SK-N-SH treated with all-trans-retinoic acid at 6 μM for 48 hours (cell line): Measurements from ENCODE around the gene JHY.

Experiments
- ATAC-seq: fragments of 200-7000 bp; cut with Tn5 transposase; 3 replicates; pipeline ENCODE4 v1.9.1; 2020; ENCODE audit warnings: mild to moderate bottlenecking, moderate library complexity
- ARNTL ChIP-seq: fragments of 450-650 bp; formaldehyde crosslinking; IDR thresholded peaks from 2 replicates; pipeline ENCODE4 v1.5.0; 2020; ENCODE audit warnings: low read depth, mild to moderate bottlenecking, moderate library complexity, borderline replicate concordance
- BACH2 ChIP-seq: fragments of 250-450 bp; sonication (Bioruptor Pico); IDR thresholded peaks from 2 replicates; pipeline ENCODE4 v1.9.0; 2021; ENCODE audit warnings: mild to moderate bottlenecking, borderline replicate concordance
- CSDC2 ChIP-seq: fragments of 250-450 bp; sonication (Bioruptor Pico); IDR thresholded peaks from 2 replicates; pipeline ENCODE4 v1.5.0; 2020; ENCODE audit warnings: mild to moderate bottlenecking, moderate library complexity
- ESRRG ChIP-seq: fragments of 250-450 bp; sonication (Bioruptor Pico); IDR thresholded peaks from 2 replicates; pipeline ENCODE4 v1.6.1; 2021; ENCODE audit warnings: mild to moderate bottlenecking
- GLIS3 ChIP-seq: fragments of 250-450 bp; sonication (Bioruptor Pico); IDR thresholded peaks from 2 replicates; pipeline ENCODE4 v1.5.0; 2020; ENCODE audit warnings: mild to moderate bottlenecking, moderate library complexity
- ISL1 ChIP-seq: fragments of 250-450 bp; sonication (Bioruptor Pico); IDR thresholded peaks from 2 replicates; pipeline ENCODE4 v2.1.2; 2022; ENCODE audit warnings: mild to moderate bottlenecking, moderate library complexity
- OSR1 ChIP-seq: fragments of 250-450 bp; sonication (Bioruptor Pico); IDR thresholded peaks from 2 replicates; pipeline ENCODE4 v1.8.0; 2022; ENCODE audit warnings: moderate library complexity, mild to moderate bottlenecking, inconsistent platforms
- PPARA ChIP-seq: fragments of 250-450 bp; sonication (Bioruptor Pico); IDR thresholded peaks from 2 replicates; pipeline ENCODE4 v1.5.0; 2020; ENCODE audit warnings: mild to moderate bottlenecking, borderline replicate concordance
- RARB ChIP-seq: fragments of 250-450 bp; sonication (Bioruptor Pico); IDR thresholded peaks from 2 replicates; pipeline ENCODE4 v1.8.0; 2021; ENCODE audit warnings: mild to moderate bottlenecking, moderate library complexity
- SNAI2 ChIP-seq: fragments of 250-450 bp; sonication (Bioruptor Pico); IDR thresholded peaks from 2 replicates; pipeline ENCODE4 v1.5.0; 2020; ENCODE audit warnings: mild to moderate bottlenecking, moderate library complexity
- TCF4 ChIP-seq: fragments of 250-450 bp; sonication (Bioruptor Pico); IDR thresholded peaks from 2 replicates; pipeline ENCODE4 v1.8.0; 2021; ENCODE audit warnings: mild to moderate bottlenecking, moderate library complexity, borderline replicate concordance
- TOX ChIP-seq: fragments of 250-450 bp; sonication (Bioruptor Pico); IDR thresholded peaks from 2 replicates; pipeline ENCODE4 v1.8.0; 2021; ENCODE audit warnings: mild to moderate bottlenecking, moderate library complexity, borderline replicate concordance
- ZC3H10 ChIP-seq: fragments of 250-450 bp; sonication (Bioruptor Pico); IDR thresholded peaks from 2 replicates; pipeline ENCODE4 v1.5.1; 2021; ENCODE audit warnings: mild to moderate bottlenecking, moderate library complexity
- ZFP3 ChIP-seq: fragments of 250-450 bp; sonication (Bioruptor Pico); IDR thresholded peaks from 2 replicates; pipeline ENCODE4 v1.5.0; 2020; ENCODE audit warnings: mild to moderate bottlenecking, moderate library complexity
- ZFP30 ChIP-seq: fragments of 450-650 bp; formaldehyde crosslinking; IDR thresholded peaks from 2 replicates; pipeline ENCODE4 v1.5.0; 2022; ENCODE audit warnings: mild to moderate bottlenecking, moderate library complexity
- ZNF70 ChIP-seq: fragments of 450-650 bp; formaldehyde crosslinking; IDR thresholded peaks from 2 replicates; pipeline ENCODE4 v1.5.0; 2020; ENCODE audit warnings: mild to moderate bottlenecking, moderate library complexity
- ZNF8 ChIP-seq: fragments of 450-650 bp; formaldehyde crosslinking; IDR thresholded peaks from 2 replicates; pipeline ENCODE4 v1.5.0; 2020; ENCODE audit warnings: mild to moderate bottlenecking, moderate library complexity
- TF ChIP-seq, protein P1 (sequence below): fragments of 250-450 bp; sonication (Bioruptor Pico); IDR thresholded peaks from 2 replicates; pipeline ENCODE4 v1.5.0; 2020; ENCODE audit warnings: mild to moderate bottlenecking, moderate library complexity
- TF ChIP-seq, protein P2 (sequence below): fragments of 250-450 bp; sonication (Bioruptor Pico); IDR thresholded peaks from 2 replicates; pipeline ENCODE4 v1.8.0; 2020; ENCODE audit warnings: mild to moderate bottlenecking, moderate library complexity, borderline replicate concordance
- TF ChIP-seq, protein P3 (sequence below): fragments of 250-450 bp; sonication (Bioruptor Pico); IDR thresholded peaks from 2 replicates; pipeline ENCODE4 v1.8.0; 2021; ENCODE audit warnings: low read depth, mild to moderate bottlenecking, moderate library complexity, borderline replicate concordance
- TF ChIP-seq, protein P4 (sequence below): fragments of 250-450 bp; sonication (Bioruptor Pico); IDR thresholded peaks from 2 replicates; pipeline ENCODE4 v1.5.1; 2021; ENCODE audit warnings: mild to moderate bottlenecking, moderate library complexity

The JHY gene

DNA sequence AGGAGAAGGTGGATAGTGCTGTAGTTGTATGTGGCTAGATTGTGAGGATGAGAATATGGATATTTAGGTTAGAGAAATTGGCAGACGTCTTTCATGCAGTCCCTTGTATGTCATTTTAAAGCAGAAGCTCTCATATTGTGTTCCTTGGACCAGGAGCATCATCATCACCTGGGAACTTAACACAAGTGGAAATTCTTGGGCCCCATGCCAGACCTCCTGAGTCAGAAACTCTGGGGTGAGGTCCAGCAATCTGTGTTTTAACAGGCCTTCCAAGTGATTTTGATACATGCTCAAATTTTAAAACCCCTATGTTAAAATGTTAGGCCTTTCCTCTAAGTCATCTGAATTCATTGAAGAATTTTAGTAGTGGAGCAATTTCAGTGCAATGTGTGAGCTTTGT, 34.8 kb downstream of the JHY start (continued):
- TF ChIP-seq, protein P1, sequence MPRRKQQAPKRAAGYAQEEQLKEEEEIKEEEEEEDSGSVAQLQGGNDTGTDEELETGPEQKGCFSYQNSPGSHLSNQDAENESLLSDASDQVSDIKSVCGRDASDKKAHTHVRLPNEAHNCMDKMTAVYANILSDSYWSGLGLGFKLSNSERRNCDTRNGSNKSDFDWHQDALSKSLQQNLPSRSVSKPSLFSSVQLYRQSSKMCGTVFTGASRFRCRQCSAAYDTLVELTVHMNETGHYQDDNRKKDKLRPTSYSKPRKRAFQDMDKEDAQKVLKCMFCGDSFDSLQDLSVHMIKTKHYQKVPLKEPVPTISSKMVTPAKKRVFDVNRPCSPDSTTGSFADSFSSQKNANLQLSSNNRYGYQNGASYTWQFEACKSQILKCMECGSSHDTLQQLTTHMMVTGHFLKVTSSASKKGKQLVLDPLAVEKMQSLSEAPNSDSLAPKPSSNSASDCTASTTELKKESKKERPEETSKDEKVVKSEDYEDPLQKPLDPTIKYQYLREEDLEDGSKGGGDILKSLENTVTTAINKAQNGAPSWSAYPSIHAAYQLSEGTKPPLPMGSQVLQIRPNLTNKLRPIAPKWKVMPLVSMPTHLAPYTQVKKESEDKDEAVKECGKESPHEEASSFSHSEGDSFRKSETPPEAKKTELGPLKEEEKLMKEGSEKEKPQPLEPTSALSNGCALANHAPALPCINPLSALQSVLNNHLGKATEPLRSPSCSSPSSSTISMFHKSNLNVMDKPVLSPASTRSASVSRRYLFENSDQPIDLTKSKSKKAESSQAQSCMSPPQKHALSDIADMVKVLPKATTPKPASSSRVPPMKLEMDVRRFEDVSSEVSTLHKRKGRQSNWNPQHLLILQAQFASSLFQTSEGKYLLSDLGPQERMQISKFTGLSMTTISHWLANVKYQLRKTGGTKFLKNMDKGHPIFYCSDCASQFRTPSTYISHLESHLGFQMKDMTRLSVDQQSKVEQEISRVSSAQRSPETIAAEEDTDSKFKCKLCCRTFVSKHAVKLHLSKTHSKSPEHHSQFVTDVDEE = no peak
- no peak for TF ChIP-seq ZNF70 (CRISPR knock-in tag)
- no peak for TF ChIP-seq ARNTL (CRISPR knock-in tag)
- no peak for TF ChIP-seq ZFP3
- TF ChIP-seq, all 23 proteins: peak for 0

DNA sequence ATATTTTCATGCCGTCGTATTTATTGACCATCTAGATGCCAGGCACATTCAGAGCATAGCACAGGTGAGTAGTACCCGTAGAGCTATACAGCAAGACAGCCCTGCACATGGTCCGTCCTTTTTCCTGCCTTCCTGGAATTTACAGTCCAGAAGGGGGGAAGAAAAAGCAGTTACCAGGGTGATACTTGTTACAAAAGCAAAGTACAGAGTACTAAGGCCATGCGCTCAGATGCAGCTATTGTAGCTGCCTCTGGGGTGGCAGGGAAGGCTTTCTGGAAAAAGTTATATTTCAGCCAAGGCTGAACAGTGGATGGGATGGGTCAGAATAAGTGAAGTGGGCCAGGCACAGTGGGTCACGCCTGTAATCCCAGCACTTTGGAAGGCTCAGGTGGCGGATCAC, 36.2 kb downstream of the JHY start:
- no peak for ATAC-seq

DNA sequence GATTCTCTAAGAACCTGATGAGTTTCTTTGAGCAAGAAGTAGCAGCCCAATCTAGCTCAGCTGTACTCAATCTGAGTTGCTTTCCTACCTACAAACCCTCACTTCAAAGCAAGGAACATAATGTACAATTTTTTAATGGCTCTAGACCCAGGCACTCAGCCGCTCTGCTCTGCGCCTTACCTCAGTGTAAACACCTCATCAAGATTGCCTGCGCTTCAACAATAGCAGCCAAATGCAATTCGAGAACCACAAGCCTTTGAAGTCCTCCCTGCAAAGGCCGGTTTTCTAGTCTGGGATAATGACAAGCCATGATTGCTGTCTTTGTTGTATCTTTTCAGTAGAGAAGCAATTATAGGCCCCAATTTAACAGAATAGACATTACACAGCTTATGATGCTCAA, 38.0 kb downstream of the JHY start:
- TF ChIP-seq CSDC2 (CRISPR knock-in tag) (no peak), BACH2 (CRISPR knock-in tag) (no peak), SNAI2 (CRISPR knock-in tag) (no peak), TCF4 (CRISPR knock-in tag) (no peak), RARB (CRISPR knock-in tag) (no peak), ISL1 (CRISPR knock-in tag) (no peak), ZFP30 (CRISPR knock-in tag) (no peak), PPARA (CRISPR knock-in tag) (no peak), ZFP3 (no peak), ARNTL (CRISPR knock-in tag) (no peak), ZC3H10 (no peak), GLIS3 (CRISPR knock-in tag) (no peak), ZNF8 (CRISPR knock-in tag) (no peak)
- TF ChIP-seq, protein P2, sequence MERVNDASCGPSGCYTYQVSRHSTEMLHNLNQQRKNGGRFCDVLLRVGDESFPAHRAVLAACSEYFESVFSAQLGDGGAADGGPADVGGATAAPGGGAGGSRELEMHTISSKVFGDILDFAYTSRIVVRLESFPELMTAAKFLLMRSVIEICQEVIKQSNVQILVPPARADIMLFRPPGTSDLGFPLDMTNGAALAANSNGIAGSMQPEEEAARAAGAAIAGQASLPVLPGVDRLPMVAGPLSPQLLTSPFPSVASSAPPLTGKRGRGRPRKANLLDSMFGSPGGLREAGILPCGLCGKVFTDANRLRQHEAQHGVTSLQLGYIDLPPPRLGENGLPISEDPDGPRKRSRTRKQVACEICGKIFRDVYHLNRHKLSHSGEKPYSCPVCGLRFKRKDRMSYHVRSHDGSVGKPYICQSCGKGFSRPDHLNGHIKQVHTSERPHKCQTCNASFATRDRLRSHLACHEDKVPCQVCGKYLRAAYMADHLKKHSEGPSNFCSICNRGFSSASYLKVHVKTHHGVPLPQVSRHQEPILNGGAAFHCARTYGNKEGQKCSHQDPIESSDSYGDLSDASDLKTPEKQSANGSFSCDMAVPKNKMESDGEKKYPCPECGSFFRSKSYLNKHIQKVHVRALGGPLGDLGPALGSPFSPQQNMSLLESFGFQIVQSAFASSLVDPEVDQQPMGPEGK (CRISPR knock-in tag) = no peak
- TF ChIP-seq, protein P3, sequence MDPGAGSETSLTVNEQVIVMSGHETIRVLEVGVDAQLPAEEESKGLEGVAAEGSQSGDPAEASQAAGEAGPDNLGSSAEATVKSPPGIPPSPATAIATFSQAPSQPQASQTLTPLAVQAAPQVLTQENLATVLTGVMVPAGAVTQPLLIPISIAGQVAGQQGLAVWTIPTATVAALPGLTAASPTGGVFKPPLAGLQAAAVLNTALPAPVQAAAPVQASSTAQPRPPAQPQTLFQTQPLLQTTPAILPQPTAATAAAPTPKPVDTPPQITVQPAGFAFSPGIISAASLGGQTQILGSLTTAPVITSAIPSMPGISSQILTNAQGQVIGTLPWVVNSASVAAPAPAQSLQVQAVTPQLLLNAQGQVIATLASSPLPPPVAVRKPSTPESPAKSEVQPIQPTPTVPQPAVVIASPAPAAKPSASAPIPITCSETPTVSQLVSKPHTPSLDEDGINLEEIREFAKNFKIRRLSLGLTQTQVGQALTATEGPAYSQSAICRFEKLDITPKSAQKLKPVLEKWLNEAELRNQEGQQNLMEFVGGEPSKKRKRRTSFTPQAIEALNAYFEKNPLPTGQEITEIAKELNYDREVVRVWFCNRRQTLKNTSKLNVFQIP (CRISPR knock-in tag) = no peak

More for the DNA sequence above, 36.2 kb downstream of the JHY start:
- TF ChIP-seq ZC3H10 (no peak), OSR1 (CRISPR knock-in tag) (no peak), ZFP30 (CRISPR knock-in tag) (no peak), TOX (CRISPR knock-in tag) (no peak), BACH2 (CRISPR knock-in tag) (no peak), SNAI2 (CRISPR knock-in tag) (no peak), ESRRG (CRISPR knock-in tag) (no peak), ARNTL (CRISPR knock-in tag) (no peak), RARB (CRISPR knock-in tag) (no peak)
- TF ChIP-seq, protein P3 (CRISPR knock-in tag) = no peak
- TF ChIP-seq, protein P4, sequence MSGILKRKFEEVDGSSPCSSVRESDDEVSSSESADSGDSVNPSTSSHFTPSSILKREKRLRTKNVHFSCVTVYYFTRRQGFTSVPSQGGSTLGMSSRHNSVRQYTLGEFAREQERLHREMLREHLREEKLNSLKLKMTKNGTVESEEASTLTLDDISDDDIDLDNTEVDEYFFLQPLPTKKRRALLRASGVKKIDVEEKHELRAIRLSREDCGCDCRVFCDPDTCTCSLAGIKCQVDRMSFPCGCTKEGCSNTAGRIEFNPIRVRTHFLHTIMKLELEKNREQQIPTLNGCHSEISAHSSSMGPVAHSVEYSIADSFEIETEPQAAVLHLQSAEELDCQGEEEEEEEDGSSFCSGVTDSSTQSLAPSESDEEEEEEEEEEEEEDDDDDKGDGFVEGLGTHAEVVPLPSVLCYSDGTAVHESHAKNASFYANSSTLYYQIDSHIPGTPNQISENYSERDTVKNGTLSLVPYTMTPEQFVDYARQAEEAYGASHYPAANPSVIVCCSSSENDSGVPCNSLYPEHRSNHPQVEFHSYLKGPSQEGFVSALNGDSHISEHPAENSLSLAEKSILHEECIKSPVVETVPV (CRISPR knock-in tag) = no peak
- TF ChIP-seq, protein P2 (CRISPR knock-in tag) = no peak

More for the DNA sequence above, 38.0 kb downstream of the JHY start:
- no peak for ATAC-seq
